ENCODE measurements around the gene SMAD6.

The SMAD6 gene

GRCh38 chr15:66718220-66718988 lies 16.4 kb downstream of the SMAD6 start:
- no peak overlapping the region for H3K4me3 ChIP-seq (ENCODE audit: low read length)
- no peaks in the 10 kb centered on the region for H3K36me3 ChIP-seq (replicated peaks; ENCODE audit: insufficient read depth, low read length)
- H3K79me2 ChIP-seq (ENCODE audit: low read length): no peaks in the 10 kb centered on the region
- no peaks in the 10 kb centered on the region for H3K27me3 ChIP-seq (replicated peaks; ENCODE audit: insufficient read depth, low read length)
- H4K20me1 ChIP-seq (ENCODE audit: insufficient read depth, low read length): no peaks in the 10 kb centered on the region
- H3F3A ChIP-seq (ENCODE audit: insufficient read depth, low read length): peaks cover 9% of the 10 kb centered on the region; the same call in 1 of the 2 replicates
- H2AFZ ChIP-seq (ENCODE audit: low read length): no peak overlapping the region
- no peaks in the 10 kb centered on the region for H3K9me2 ChIP-seq (replicated peaks; ENCODE audit: insufficient read depth, low read length)
- peaks cover 18% of the 10 kb centered on the region for H3K4me1 ChIP-seq (ENCODE audit: low read length)
- TF ChIP-seq EZH2 (optimal IDR thresholded peaks at IDR 0.05; ENCODE audit: low read depth, low read length): no peak
- TF ChIP-seq EZH2phosphoT487 (IDR thresholded peaks at IDR 0.05; ENCODE audit: low read length): no peak
- no peak for TF ChIP-seq CTCF (IDR thresholded peaks at IDR 0.05; ENCODE audit: low read length)
- no peak overlapping the region for H3K27ac ChIP-seq (ENCODE audit: low read length)
- H3K9me3 ChIP-seq (replicated peaks; ENCODE audit: insufficient read depth, low read length): no peaks in the 10 kb centered on the region
- no peak for DNase-seq
- no peak overlapping the region for H3K9ac ChIP-seq (ENCODE audit: low read length)
- no peak overlapping the region for H3K4me2 ChIP-seq (ENCODE audit: low read depth, low read length)

- Histone ChIP-seq H4K20me1 (ENCODE audit: insufficient read depth, low read length) (no peaks in the 10 kb centered on the region), H3K27me3 (replicated peaks; ENCODE audit: insufficient read depth, low read length) (no peaks in the 10 kb centered on the region), H3K9me2 (replicated peaks; ENCODE audit: insufficient read depth, low read length) (no peaks in the 10 kb centered on the region), H3K36me3 (replicated peaks; ENCODE audit: insufficient read depth, low read length) (no peaks in the 10 kb centered on the region), H3K9me3 (replicated peaks; ENCODE audit: insufficient read depth, low read length) (no peaks in the 10 kb centered on the region), H2AFZ (ENCODE audit: low read length) (no peak overlapping the region), H3K9ac (ENCODE audit: low read length) (no peak overlapping the region), H3K4me1 (ENCODE audit: low read length) (peaks cover 11% of the 10 kb centered on the region), H3K4me2 (ENCODE audit: low read depth, low read length) (no peak overlapping the region), H3K79me2 (ENCODE audit: low read length) (no peaks in the 10 kb centered on the region), H3K4me3 (ENCODE audit: low read length) (no peak overlapping the region), H3K27ac (ENCODE audit: low read length) (no peak overlapping the region), H3F3A (ENCODE audit: insufficient read depth, low read length) (peaks cover 2% of the 10 kb centered on the region; the same call in 1 of the 2 replicates)
- TF ChIP-seq EZH2 (optimal IDR thresholded peaks at IDR 0.05; ENCODE audit: low read depth, low read length) (no peak), EZH2phosphoT487 (IDR thresholded peaks at IDR 0.05; ENCODE audit: low read length) (no peak)
- no peak for DNase-seq
Measured at GRCh38 chr15:66719471-66719870, 17.4 kb downstream of the SMAD6 start.

- Histone ChIP-seq H3K9me2 (replicated peaks; ENCODE audit: insufficient read depth, low read length) (no peaks in the 10 kb centered on the region), H3K36me3 (replicated peaks; ENCODE audit: insufficient read depth, low read length) (no peaks in the 10 kb centered on the region), H3K79me2 (ENCODE audit: low read length) (no peaks in the 10 kb centered on the region), H4K20me1 (ENCODE audit: insufficient read depth, low read length) (no peaks in the 10 kb centered on the region), H3K4me1 (ENCODE audit: low read length) (0 out of 2 replicates have a peak, but pooled peaks cover 3% of the 10 kb centered on the region), H2AFZ (ENCODE audit: low read length) (no peak overlapping the region), H3K4me2 (ENCODE audit: low read depth, low read length) (no peak overlapping the region), H3K4me3 (ENCODE audit: low read length) (no peak overlapping the region), H3K9ac (ENCODE audit: low read length) (no peak overlapping the region), H3F3A (ENCODE audit: insufficient read depth, low read length) (no peaks in the 10 kb centered on the region), H3K27ac (ENCODE audit: low read length) (no peak overlapping the region), H3K9me3 (replicated peaks; ENCODE audit: insufficient read depth, low read length) (no peaks in the 10 kb centered on the region), H3K27me3 (replicated peaks; ENCODE audit: insufficient read depth, low read length) (no peaks in the 10 kb centered on the region)
- no peak for DNase-seq
- no peak for TF ChIP-seq CTCF (IDR thresholded peaks at IDR 0.05; ENCODE audit: low read length)
- TF ChIP-seq EZH2 (optimal IDR thresholded peaks at IDR 0.05; ENCODE audit: low read depth, low read length): no peak
- no peak for TF ChIP-seq EZH2phosphoT487 (IDR thresholded peaks at IDR 0.05; ENCODE audit: low read length)
Measured at GRCh38 chr15:66720206-66721010, 18.4 kb downstream of the SMAD6 start.

Data from MM.1S (cell line).